Esophagus (tissue), 2 donors: Measurements from ENCODE around the gene ANKRD42. TPM values are rescaled to one million over a fixed set of nuclear protein-coding genes. Genes with fewer than 3 reads are reported as not detected.

ENCODE experiments used
- H3K27ac ChIP-seq, 2 donors: one replicate each; pipeline ENCODE4 v1.5.1; 2013; ENCODE audit warnings: low read depth in 2 of 2, mild to moderate bottlenecking in 2 of 2, inconsistent platforms in 1 of 2, low read length in 1 of 2, moderate library complexity in 1 of 2
- H3K27me3 ChIP-seq, 2 donors: one replicate each; pipeline ENCODE4 v1.6.1; 2013; ENCODE audit warnings: low read length in 2 of 2, control low read depth in 1 of 2, mild to moderate bottlenecking in 1 of 2; ENCODE audit not compliant: insufficient read depth in 2 of 2, control insufficient read depth in 1 of 2
- H3K36me3 ChIP-seq, 2 donors: one replicate each; pipeline ENCODE4 v1.6.1; 2013; ENCODE audit warnings: low read length in 1 of 2; ENCODE audit not compliant: control insufficient read depth in 2 of 2, insufficient read depth in 2 of 2
- H3K4me1 ChIP-seq, 2 donors: one replicate each; pipeline ENCODE4 v1.6.1; 2013; ENCODE audit warnings: low read length in 1 of 2; ENCODE audit not compliant: control insufficient read depth in 2 of 2, insufficient read depth in 2 of 2
- H3K4me3 ChIP-seq, 2 donors: one replicate each; pipeline ENCODE4 v1.5.1; 2013; ENCODE audit warnings: low read length in 2 of 2, mild to moderate bottlenecking in 2 of 2, low read depth in 1 of 2, moderate library complexity in 1 of 2
- H3K9me3 ChIP-seq, 2 donors: one replicate each; pipeline ENCODE4 v1.6.1; 2013; ENCODE audit warnings: mild to moderate bottlenecking in 2 of 2, low read depth in 1 of 2, low read length in 1 of 2, moderate library complexity in 1 of 2; ENCODE audit not compliant: control insufficient read depth in 2 of 2, insufficient read depth in 1 of 2
- WGBS, 2 donors: extraction: QIAGEN DNeasy Blood & Tissue Kit; methylation state at CpG; one replicate each; pipeline ENCODE4 v1.1.7; 2013; 5-methylcytosine and 5-hydroxymethylcytosine counted together
- polyA plus RNA-seq, 2 donors: library from polyadenylated mRNA; stranded (reverse); fragments of 200-250 nt; gene quantifications; one replicate each; pipeline ENCODE4 v1.2.3, GENCODE V29; 2013
- donor health status: healthy with polysubstance abuse.
- donor health status: Bipolar disorder and iron deficiency.

ANKRD42 gene
- 1 to 10 TPM; 2.2 to 3.1 TPM for polyA plus RNA-seq

GRCh38 chr11:83193315-83194280 lies at the start of gene ANKRD42:
Gene ANKRD42, plus strand, starts transcription at chr11:83193712. Its CDS starts 959 bp downstream, at chr11:83194671.
- Histone ChIP-seq H3K4me1 (no peaks in the 10 kb centered on the region), H3K9me3 (no peaks in the 10 kb centered on the region), H3K36me3 (peaks cover 0 to 2% of the 10 kb centered on the region in 2 donors), H3K4me3 (peak within 1 kb of the TSS; percentile 82 to 98), H3K27me3 (no peaks in the 10 kb centered on the region), H3K27ac (peak within 1 kb of the TSS; percentile 90 to 98)
- WGBS, 2 donors: 0% methylated on average over 67 of the region's 67 CpGs

- no peak overlapping the region for H3K4me3 ChIP-seq
- H3K9me3 ChIP-seq: no peaks in the 10 kb centered on the region
- no peaks in the 10 kb centered on the region for H3K4me1 ChIP-seq
- no peaks in the 10 kb centered on the region for H3K27me3 ChIP-seq
- no peak overlapping the region for H3K27ac ChIP-seq
- H3K36me3 ChIP-seq: no peaks in the 10 kb centered on the region
- 82 to 85% methylated on average over 4 of the region's 4 CpGs for WGBS, 2 donors
Observed at GRCh38 chr11:83147895-83148294, 45.6 kb upstream of the ANKRD42 start.

- H3K4me3 ChIP-seq: no peak overlapping the region
- H3K36me3 ChIP-seq: no peaks in the 10 kb centered on the region
- no peaks in the 10 kb centered on the region for H3K9me3 ChIP-seq
- no peaks in the 10 kb centered on the region for H3K4me1 ChIP-seq
- WGBS, 2 donors: 87 to 91% methylated on average over 2 of the region's 2 CpGs
- no peaks in the 10 kb centered on the region for H3K27me3 ChIP-seq
- H3K27ac ChIP-seq: no peak overlapping the region
Observed at GRCh38 chr11:83150450-83150849, 43.1 kb upstream of the ANKRD42 start.

- Histone ChIP-seq H3K36me3 (no peaks in the 10 kb centered on the region), H3K27me3 (no peaks in the 10 kb centered on the region), H3K4me3 (no peak overlapping the region), H3K27ac (no peak overlapping the region), H3K9me3 (no peaks in the 10 kb centered on the region), H3K4me1 (no peaks in the 10 kb centered on the region)
- 71 to 83% methylated on average over 10 of the region's 10 CpGs for WGBS, 2 donors
Observed at GRCh38 chr11:83151274-83151977, 42.1 kb upstream of the ANKRD42 start.

- Histone ChIP-seq H3K36me3 (no peaks in the 10 kb centered on the region), H3K27me3 (no peaks in the 10 kb centered on the region), H3K27ac (no peak overlapping the region), H3K9me3 (no peaks in the 10 kb centered on the region), H3K4me3 (no peak overlapping the region), H3K4me1 (no peaks in the 10 kb centered on the region)
- 79 to 81% methylated on average over 2 of the region's 2 CpGs for WGBS, 2 donors
Observed at GRCh38 chr11:83152264-83152663, 41.2 kb upstream of the ANKRD42 start.

- no peaks in the 10 kb centered on the region for H3K36me3 ChIP-seq
- H3K4me1 ChIP-seq: no peaks in the 10 kb centered on the region
- no peak overlapping the region for H3K4me3 ChIP-seq
- H3K9me3 ChIP-seq: no peaks in the 10 kb centered on the region
- no peak overlapping the region for H3K27ac ChIP-seq
- H3K27me3 ChIP-seq: no peaks in the 10 kb centered on the region
- WGBS, 2 donors: 91 to 97% methylated on average over 6 of the region's 6 CpGs
Observed at GRCh38 chr11:83153764-83154163, 39.7 kb upstream of the ANKRD42 start.

DNA sequence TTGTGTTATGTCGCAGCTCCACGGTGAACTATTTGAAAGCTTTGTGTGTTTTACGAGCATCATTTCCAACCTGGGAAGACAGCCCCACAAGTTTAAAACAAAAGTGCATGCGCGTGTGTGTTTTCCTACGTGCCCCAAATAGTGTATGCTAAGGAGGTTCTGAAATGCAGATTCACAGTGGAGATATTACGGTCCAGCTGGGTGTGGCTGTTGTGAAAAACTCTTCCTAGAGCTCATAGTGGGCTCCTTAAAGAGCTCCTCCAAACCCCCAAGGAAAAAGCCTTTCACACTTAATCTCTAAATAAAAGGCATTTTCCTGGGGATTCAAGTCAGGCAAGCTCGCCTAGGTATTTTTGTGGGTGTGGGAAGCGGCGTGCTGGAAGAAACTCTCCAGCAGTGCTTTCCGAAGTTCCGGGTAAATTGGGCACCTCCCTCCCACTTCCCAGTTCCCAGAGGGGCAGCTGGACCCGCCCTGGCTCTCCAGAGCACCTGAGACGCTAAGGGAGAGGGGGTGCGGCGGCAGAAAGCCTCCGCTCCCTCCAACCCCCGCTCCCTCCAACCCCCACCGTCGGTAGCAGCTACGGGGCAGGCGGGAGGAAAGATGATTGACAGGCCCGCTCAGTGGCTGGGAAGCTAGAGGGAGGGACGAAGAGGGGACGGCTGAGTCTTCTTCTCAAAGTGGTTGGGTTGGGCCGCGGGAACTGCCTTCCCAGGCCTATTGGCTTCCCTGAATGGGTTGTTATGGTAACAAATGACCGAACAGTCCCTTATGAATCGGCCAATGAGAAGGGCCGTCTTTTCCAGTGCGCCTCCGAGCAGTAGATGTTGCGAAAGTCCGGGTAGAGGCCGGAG lies 37.1 kb upstream of the ANKRD42 start:
- H3K27me3 ChIP-seq: no peaks in the 10 kb centered on the region
- peak overlapping the region; percentile 40 to 97 for H3K4me3 ChIP-seq
- H3K9me3 ChIP-seq: no peaks in the 10 kb centered on the region
- 0 to 1% methylated on average over 35 of the region's 35 CpGs for WGBS, 2 donors
- H3K4me1 ChIP-seq: no peaks in the 10 kb centered on the region
- H3K36me3 ChIP-seq: no peaks in the 10 kb centered on the region
- H3K27ac ChIP-seq: peak overlapping the region; percentile 81 to 99

- Histone ChIP-seq H3K27me3 (no peaks in the 10 kb centered on the region), H3K4me3 (peak within 1 kb of the TSS; percentile 94 to 97), H3K36me3 (no peaks in the 10 kb centered on the region), H3K4me1 (no peaks in the 10 kb centered on the region), H3K9me3 (no peaks in the 10 kb centered on the region), H3K27ac (peak within 1 kb of the TSS; percentile 100)
- 0% methylated on average over 53 to 55 of the region's 55 CpGs for WGBS, 2 donors
Observed at GRCh38 chr11:83156996-83157593, 36.4 kb upstream of the ANKRD42 start, which contains the start of gene PCF11. Gene PCF11, plus strand, starts transcription at chr11:83157131. Its CDS starts 309 bp downstream, at chr11:83157440.
